GM12874 (cell line): ENCODE measurements around the gene CRY1.
A peak's percentile ranks its signal among the peaks of the same experiment; 100 is the strongest.

Experiments used
- TF ChIP-seq, protein P1 (sequence below): IDR thresholded peaks from 2 replicates; pipeline ENCODE4 v1.5.1; 2011; ENCODE audit warnings: low read depth, mild to moderate bottlenecking, control low read depth, low read length, moderate library complexity; ENCODE audit not compliant: insufficient read depth

The CRY1 gene

DNA sequence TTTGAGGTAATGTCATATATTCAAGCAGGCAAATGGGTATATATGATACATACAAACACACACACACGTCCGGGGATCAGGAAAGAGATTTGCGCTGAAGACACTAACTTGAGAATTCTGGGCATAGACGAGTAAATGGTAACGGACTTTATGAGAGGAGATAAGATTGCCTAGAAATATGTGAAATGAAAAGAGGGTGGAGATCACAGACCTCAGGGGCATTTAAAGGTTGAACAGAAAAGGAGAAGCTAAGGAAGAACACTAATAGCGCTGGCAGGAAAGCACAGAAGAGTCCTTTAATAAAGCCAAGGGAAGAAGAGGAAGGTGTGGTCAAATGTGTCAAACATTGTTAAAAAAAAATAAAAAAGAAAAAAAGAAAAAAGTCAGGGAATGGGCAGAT is 13.1 kb downstream of the CRY1 start:
- TF ChIP-seq, protein P1, sequence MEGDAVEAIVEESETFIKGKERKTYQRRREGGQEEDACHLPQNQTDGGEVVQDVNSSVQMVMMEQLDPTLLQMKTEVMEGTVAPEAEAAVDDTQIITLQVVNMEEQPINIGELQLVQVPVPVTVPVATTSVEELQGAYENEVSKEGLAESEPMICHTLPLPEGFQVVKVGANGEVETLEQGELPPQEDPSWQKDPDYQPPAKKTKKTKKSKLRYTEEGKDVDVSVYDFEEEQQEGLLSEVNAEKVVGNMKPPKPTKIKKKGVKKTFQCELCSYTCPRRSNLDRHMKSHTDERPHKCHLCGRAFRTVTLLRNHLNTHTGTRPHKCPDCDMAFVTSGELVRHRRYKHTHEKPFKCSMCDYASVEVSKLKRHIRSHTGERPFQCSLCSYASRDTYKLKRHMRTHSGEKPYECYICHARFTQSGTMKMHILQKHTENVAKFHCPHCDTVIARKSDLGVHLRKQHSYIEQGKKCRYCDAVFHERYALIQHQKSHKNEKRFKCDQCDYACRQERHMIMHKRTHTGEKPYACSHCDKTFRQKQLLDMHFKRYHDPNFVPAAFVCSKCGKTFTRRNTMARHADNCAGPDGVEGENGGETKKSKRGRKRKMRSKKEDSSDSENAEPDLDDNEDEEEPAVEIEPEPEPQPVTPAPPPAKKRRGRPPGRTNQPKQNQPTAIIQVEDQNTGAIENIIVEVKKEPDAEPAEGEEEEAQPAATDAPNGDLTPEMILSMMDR: no peak

- TF ChIP-seq, protein P1: peak; percentile 44
Observed at GRCh38 chr12:107079172-107080011, 14.0 kb downstream of the CRY1 start.

GRCh38 chr12:107066691-107067090 is 26.7 kb downstream of the CRY1 start:
- TF ChIP-seq, protein P1: no peak

GRCh38 chr12:107064687-107065086 is 28.7 kb downstream of the CRY1 start:
- TF ChIP-seq, protein P1: no peak

- TF ChIP-seq, protein P1: no peak
Observed at GRCh38 chr12:107064243-107064642, 29.1 kb downstream of the CRY1 start.

GRCh38 chr12:107058190-107058589 is 35.2 kb downstream of the CRY1 start:
- TF ChIP-seq, protein P1: no peak

DNA sequence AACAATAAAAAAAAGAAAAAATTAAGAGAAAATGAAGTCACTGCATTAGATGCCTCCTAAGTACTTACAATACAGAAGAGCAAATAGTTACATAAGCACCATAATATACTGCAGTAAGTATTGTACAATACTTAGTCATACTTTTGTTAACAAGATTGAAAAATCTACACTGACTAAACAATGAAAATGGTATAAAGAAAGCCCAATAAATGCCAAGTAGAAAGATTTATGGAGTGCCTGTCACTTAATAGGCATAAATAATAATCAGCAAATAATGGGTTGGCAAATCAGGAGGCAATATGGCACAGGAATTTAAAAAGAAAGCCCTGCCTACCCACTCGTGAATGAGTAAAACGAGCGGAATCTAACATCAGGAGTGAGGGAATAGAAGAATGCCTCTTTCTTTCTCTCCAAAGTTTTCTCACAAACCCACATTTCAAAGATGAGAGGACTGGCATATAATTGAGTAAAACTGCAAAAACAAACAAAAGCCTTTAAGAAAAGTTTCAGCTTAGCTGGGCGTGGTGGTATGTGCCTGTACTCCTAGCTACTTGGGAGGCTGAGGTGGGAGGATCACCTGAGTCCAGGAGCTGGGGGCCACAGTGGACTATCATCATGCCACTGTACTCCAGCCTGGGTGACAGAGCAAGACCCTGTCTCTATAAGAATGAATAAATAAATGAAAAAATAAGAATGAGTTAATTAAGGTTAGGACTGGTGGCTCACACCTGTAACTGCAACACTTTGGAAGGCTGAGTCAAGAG is 36.1 kb downstream of the CRY1 start:
- TF ChIP-seq, protein P1: no peak
